ENCODE data around the gene CAPN10.

CAPN10 gene

GRCh38 chr2:240626531-240627300, 40.2 kb downstream of the CAPN10 start:
- TF ChIP-seq CTCF (conservative IDR thresholded peaks at IDR 0.05) (no peak), ZFX (IDR thresholded peaks at IDR 0.05) (no peak)
- H3K27ac ChIP-seq: no peak overlapping the region

- TF ChIP-seq ZFX (IDR thresholded peaks at IDR 0.05) (no peak), CTCF (conservative IDR thresholded peaks at IDR 0.05) (no peak)
- no peak overlapping the region for H3K27ac ChIP-seq
Observed at GRCh38 chr2:240627736-240628506, 41.4 kb downstream of the CAPN10 start.

GRCh38 chr2:240628507-240628807, 41.9 kb downstream of the CAPN10 start:
- TF ChIP-seq ZFX (IDR thresholded peaks at IDR 0.05) (no peak), CTCF (conservative IDR thresholded peaks at IDR 0.05) (no peak)
- H3K27ac ChIP-seq: no peak overlapping the region

- no peak overlapping the region for H3K27ac ChIP-seq
- TF ChIP-seq ZFX (IDR thresholded peaks at IDR 0.05) (no peak), CTCF (conservative IDR thresholded peaks at IDR 0.05) (no peak)
Observed at GRCh38 chr2:240628808-240629618, 42.5 kb downstream of the CAPN10 start.

- no peak for TF ChIP-seq CTCF (conservative IDR thresholded peaks at IDR 0.05)
- TF ChIP-seq ZFX (IDR thresholded peaks at IDR 0.05): no peak
- no peak overlapping the region for H3K27ac ChIP-seq
Observed at GRCh38 chr2:240629619-240629967, 43.1 kb downstream of the CAPN10 start.

- no peak overlapping the region for H3K27ac ChIP-seq
Observed at GRCh38 chr2:240629968-240630770, 43.6 kb downstream of the CAPN10 start.

More at GRCh38 chr2:240629968-240630770, 43.6 kb downstream of the CAPN10 start:
- TF ChIP-seq ZFX (IDR thresholded peaks at IDR 0.05): no peak
- no peak for TF ChIP-seq CTCF (conservative IDR thresholded peaks at IDR 0.05)

All from C4-2B (cell line).